Renal cortex interstitium (tissue), 11 donors: Measurements from ENCODE around the gene PCGF3. TPM values are rescaled to one million over a fixed set of nuclear protein-coding genes. Genes with fewer than 3 reads are reported as not detected.
"Not testable (repeated sequence)": the region's sequence is repeated elsewhere in the genome, so short reads cannot be mapped to it uniquely, and the experiment has no call there.

Experiments used
- DNase-seq, 11 donors: peaks; one replicate each; pipeline ENCODE4 v3.0.0-alpha.2; 2013; ENCODE audit warnings: low read depth in 9 of 11, low spot score in 4 of 11; ENCODE audit errors: extremely low read depth in 1 of 11
- polyA plus RNA-seq, 3 donors: library from polyadenylated mRNA; unstranded; fragments of 120-200 nt; gene quantifications; one replicate each; pipeline ENCODE4 v1.2.1, GENCODE V29; 2013; ENCODE audit not compliant: insufficient read length in 3 of 3

The PCGF3 gene
- polyA plus RNA-seq, 3 donors, result 67.4 to 102 (median 68.2) TPM

GRCh38 chr4:743463-744211, 38.0 kb downstream of the PCGF3 start:
- no peak for DNase-seq

- no peak for DNase-seq
Observed at GRCh38 chr4:744212-744841, 38.7 kb downstream of the PCGF3 start.

DNA sequence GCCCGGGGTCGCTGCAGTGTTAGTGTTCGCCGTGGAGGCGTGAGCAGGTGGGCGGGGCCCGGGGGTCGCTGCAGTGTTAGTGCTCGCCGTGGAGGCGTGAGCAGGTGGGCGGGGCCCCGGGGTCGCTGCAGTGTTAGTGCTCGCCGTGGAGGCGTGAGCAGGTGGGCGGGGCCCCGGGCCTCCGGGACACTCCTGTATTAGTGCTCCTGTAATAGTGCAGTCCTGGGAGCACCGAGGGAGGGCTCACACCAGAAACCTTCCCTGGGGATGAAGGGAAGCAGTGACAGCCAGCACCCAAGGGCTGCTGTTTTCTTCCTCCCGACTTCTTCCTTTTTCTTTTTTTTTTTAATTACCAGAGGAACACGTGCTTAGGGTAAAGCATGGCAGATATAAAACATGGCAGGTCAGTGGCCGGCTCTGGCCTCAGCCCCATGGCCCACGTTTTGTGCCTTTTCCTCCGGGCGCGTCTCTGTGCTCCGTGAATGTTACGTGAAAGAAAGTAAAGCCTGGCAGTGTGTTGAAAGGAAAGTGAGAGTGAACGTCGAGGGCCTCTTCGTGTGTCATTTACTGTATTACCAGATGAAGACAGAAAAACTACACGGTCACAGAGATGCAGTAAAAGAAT, 42.0 kb downstream of the PCGF3 start:
- no peak for DNase-seq

DNA sequence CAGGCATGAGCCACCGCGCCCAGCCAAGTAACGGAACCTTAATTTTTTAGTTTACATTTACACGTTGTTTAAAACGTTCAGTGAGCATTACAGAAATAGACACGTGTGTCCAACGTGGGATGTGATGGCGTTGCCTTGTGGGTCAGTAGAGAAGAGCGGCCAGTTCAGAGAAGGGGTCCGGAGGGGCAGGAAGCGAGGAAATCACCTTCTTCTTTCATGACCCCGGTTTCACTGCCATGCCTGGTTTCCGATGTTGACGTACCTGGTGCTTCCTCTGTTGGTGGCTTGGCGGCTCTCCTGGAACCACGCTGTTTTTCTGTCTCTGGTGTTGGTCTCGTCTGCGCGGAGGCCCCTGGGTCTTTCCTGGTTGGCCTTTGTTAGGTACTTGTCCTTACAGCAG, 42.8 kb downstream of the PCGF3 start:
- no peak for DNase-seq

DNA sequence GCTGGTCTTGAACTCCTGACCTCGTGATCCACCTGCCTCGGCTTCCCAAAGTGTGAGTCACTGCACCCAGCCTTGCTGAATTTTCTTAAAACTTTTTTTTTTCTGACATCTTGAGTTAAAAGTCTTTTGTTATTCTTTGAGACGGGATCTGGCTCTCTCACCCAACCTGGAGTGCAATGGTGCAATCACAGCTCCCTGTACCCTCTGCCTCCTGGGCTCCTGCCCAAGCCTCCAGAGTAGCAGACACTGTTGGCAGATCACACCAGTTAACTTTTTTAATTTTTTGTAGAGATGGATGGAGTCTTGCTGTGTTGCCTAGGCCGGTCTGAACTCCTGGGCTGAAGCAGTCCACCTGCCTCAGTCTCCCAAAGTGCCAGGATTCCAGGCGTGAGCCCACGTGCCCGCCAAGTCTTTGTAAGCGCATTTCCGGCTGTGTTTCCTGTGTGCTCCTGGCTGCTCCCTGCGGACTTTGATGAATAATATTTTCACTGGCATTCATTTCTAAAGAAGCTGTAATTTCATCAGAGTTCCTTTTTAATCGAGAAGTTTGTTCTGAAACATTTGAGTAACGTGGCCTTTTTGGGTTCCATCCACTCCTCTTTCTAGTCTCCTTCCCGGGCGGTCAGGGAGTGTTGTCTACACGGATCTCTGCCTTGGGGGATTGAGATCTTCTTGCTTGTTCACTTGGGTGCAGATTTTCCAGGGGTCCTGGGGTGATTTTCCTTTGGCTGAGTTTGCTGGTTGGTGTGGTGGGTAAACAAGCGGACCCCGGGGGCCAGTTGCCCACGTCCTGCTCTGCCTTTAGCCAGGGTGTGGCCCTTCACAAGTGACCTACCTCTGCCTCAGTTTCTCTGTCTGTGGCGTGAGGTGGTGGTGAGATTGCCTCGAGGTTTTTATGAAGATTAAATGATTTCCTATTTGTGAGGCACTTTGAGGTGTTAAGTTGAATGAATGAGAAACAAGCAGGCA, 44.4 kb downstream of the PCGF3 start:
- no peak for DNase-seq

- no peak for DNase-seq
Observed at GRCh38 chr4:751676-752075, 46.0 kb downstream of the PCGF3 start.

- DNase-seq, result no peak
Observed at GRCh38 chr4:752196-752861, 46.7 kb downstream of the PCGF3 start.

DNA sequence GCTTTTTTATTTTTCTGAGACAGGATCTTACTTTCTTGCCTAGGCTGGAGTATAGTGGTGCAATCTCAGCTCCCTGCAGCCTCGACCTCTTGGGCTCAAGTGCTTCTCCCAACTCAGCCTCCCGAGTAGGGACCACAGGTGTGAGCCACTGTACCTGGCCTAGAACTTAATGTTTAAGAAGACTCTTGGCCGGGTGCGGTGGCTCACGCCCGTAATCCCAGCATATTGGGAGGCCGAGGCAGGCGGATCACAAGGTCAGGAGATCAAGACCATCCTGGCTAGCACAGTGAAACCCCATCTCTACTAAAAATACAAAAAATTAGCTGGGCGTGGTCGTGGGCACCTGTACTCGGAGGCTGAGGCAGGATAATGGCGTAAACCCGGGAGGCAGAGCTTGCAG, 47.6 kb downstream of the PCGF3 start:
- DNase-seq, result not testable (repeated sequence)

DNA sequence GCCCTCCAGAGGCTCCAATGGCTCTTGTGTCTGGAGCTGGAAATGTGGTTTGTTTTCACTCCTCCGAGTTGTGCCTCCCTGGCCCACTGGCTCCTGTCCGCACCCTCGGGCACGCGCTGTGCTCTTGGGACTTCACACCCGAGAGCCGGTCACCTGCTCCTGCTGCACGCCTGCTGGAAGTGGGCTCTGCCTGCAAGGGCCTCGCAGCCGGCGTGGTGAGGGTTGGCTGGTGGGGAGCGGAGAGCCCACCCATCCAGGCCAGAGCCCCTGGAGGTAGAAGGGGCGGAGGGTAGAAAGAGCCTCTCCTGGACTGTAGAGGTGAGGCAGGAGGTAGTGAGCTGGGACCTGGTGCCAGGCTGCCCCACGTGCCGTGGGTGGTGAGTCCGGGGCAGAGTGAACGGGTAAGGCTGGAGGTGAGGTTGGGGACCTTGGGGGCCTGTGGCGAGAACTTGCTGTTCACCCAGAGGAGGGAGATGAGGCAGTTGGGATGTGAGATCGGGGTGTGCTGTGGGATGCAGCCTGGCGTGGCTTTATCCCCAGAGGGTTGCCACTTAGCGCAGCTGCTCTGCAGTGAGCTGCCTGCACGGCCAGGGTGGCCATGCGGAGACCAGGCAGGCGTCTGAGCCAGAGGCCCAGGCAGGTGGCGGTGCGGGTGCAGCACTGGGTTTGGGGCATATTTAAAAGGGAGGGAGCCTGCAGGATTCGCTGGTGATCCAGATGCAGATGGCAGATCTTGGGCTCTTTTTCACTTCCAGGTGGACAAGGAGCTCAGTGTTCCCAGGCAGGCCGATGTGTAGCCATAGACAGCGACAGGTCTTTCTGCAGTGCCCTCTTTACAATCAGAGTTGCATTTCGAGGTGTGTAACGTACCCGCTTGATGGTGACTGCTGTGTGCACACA, 48.8 kb downstream of the PCGF3 start:
- DNase-seq, result no peak

GRCh38 chr4:757111-757510, 51.5 kb downstream of the PCGF3 start:
- DNase-seq, result no peak

DNA sequence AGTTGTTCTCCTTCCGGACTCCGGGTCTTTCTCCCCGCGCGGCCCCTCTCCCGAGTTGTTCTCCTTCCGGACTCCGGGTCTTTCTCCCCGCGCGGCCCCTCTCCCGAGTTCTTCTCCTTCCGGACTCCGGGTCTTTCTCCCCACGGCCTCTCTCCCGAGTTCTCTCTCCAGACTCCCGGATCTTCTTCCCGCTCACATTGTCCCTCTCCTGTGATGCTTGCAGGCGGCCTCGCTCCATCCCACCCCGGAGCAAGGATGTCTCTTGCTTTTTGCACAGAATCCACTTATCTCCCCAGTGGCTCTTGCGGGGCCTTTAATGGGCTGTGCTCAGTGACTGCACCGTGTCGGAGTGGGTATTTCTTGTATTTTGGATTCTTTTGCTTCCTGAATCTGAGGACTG, 54.2 kb downstream of the PCGF3 start:
- not testable (repeated sequence) for DNase-seq

GRCh38 chr4:760616-761015, 55.0 kb downstream of the PCGF3 start:
- no peak for DNase-seq

DNA sequence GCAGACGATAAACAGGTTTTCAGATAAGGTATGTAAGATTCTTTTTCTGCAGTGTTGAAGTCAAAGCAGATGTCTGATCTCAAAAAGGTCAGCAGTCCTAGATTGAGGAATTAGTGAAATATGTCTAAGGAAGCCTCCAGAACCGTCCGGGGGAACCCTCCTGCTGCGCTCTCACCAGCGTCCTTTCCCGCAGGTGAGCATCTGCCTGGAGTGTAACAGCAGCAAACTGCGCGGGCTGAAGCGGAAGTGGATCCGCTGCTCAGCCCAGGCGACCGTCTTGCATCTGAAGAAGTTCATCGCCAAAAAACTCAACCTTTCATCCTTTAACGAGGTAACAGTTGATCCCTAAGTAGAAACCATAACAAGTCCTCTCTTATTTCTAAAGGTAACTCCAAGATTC, 55.5 kb downstream of the PCGF3 start:
- DNase-seq, result no peak

GRCh38 chr4:761739-762138, 56.1 kb downstream of the PCGF3 start:
- DNase-seq, result no peak

DNA sequence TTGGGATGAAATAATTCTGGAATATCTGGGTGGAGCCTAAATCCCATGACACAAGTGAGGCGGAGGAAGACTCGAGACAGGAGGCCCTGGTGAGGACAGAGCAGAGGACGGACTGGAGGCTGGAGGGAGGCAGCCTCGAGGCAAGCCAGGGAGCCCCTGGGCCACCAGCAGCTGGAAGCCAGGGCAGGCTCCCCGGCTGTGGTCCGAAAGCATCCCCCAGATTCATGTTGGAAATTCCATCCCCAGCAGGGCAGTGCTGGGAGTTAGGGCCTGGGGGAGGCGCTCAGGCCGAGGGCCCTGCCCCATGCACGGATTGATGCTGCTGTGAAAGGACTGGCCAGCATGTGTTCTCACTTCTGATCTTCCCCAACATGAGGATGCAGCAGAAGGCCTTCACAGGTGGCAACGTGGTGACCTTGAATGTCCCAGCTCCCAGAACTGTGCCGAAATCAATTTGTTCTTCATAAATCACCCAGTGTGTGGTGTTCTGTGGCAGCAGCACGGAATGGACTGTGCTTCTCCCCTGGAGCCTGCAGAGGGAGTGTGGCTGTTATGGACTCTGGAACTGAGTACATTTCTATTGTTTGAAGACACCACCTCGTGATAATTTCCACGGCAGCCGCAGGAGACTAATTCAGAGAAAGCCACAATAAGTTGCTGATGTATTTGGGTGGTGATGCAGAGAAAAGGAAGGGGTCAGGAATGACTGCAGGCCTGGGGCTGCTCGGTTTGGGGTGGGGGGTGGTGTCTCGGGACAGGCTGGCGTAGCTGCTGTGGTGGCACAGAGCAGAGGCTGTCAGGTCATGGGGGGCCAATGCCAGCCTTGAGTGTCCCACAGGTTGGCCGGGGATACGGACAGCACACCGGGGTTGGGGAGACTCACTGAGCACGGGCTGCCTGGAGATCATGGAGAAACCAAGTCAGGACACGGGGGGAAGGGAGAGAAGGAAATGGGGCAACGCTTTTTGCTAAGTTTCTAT, 56.9 kb downstream of the PCGF3 start:
- no peak for DNase-seq

DNA sequence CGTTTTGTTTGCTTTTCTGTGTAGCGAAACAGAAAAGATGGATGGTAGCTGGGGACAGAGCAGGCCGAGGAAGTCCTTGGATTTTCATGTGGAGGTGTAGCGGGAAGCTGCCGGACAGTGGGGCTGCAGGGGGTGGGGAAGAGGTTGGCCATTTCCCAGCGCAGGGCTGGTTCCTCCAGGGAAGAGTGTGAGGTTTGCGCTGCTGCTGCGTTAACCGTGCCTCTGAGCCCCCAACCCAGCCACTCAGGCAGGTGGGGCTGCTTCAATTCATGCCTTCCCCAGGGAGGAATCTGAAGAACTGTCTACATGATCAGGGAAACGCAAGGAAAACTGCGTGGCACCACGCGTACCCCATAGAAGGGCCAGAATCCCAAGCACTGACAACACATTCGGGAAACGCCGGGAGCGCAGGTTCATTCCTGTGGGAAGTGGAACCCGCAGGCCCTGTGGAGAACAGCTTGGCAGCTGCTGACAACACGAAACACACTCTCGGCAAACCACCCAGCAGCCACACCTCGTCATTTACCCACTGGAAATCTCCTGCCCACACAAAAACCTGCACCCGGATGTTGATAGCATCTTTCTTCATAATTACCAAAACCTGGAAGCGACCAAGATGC, 57.7 kb downstream of the PCGF3 start:
- DNase-seq, result no peak
